ENCODE results near the gene PRPF40A. TPM values are rescaled to one million over a fixed set of nuclear protein-coding genes. Genes with fewer than 3 reads are reported as not detected.
A peak's percentile ranks its signal among the peaks of the same experiment; 100 is the strongest.
"Not testable (repeated sequence)": the region's sequence is repeated elsewhere in the genome, so short reads cannot be mapped to it uniquely, and the experiment has no call there.

The PRPF40A gene
- 50.1 TPM for polyA plus RNA-seq (2012; ENCODE audit: insufficient read depth, insufficient read length, low read depth)

GRCh38 chr2:152717228-152718075 lies at the start of gene PRPF40A:
Gene PRPF40A (minus strand): TSS chr2:152717461. CDS start chr2:152717439, 22 bp downstream.
- peak; percentile 94 for DNase-seq
- no peaks in the 10 kb centered on the region for H3K27me3 ChIP-seq
- no peak for TF ChIP-seq CTCF (IDR thresholded peaks at IDR 0.05; ENCODE audit: low read depth, low read length)
- H3K4me3 ChIP-seq (ENCODE audit: low read depth, low read length), result peak within 1 kb of the TSS; percentile 89
- no peaks in the 10 kb centered on the region for H3K4me1 ChIP-seq
- no peaks in the 10 kb centered on the region for H3K9me3 ChIP-seq
- peaks cover 11% of the 10 kb centered on the region; the same call in 1 of the 2 replicates for H3K36me3 ChIP-seq

GRCh38 chr2:152766928-152767327 lies 49.7 kb upstream of the PRPF40A start:
- no peak overlapping the region for H3K4me3 ChIP-seq (ENCODE audit: low read depth, low read length)
- H3K4me1 ChIP-seq, result no peaks in the 10 kb centered on the region
- no peak for TF ChIP-seq CTCF (IDR thresholded peaks at IDR 0.05; ENCODE audit: low read depth, low read length)
- no peaks in the 10 kb centered on the region for H3K27me3 ChIP-seq
- DNase-seq, result no peak
- no peaks in the 10 kb centered on the region for H3K36me3 ChIP-seq
- no peaks in the 10 kb centered on the region for H3K9me3 ChIP-seq

GRCh38 chr2:152763651-152764050 lies 46.4 kb upstream of the PRPF40A start:
- H3K4me3 ChIP-seq (ENCODE audit: low read depth, low read length), result no peak overlapping the region
- H3K4me1 ChIP-seq, result no peaks in the 10 kb centered on the region
- H3K9me3 ChIP-seq, result no peaks in the 10 kb centered on the region
- H3K36me3 ChIP-seq, result no peaks in the 10 kb centered on the region
- H3K27me3 ChIP-seq, result no peaks in the 10 kb centered on the region
- no peak for DNase-seq
- TF ChIP-seq CTCF (IDR thresholded peaks at IDR 0.05; ENCODE audit: low read depth, low read length), result no peak

- H3K27me3 ChIP-seq; H3K4me3 ChIP-seq (ENCODE audit: low read depth, low read length); H3K4me1 ChIP-seq; H3K9me3 ChIP-seq; H3K36me3 ChIP-seq; DNase-seq: not testable (repeated sequence)
These were observed 45.9 kb upstream of the PRPF40A start for GRCh38 chr2:152763208-152763607.

- H3K27me3 ChIP-seq, result no peaks in the 10 kb centered on the region
- no peak overlapping the region for H3K4me3 ChIP-seq (ENCODE audit: low read depth, low read length)
- no peaks in the 10 kb centered on the region for H3K36me3 ChIP-seq
- no peak for TF ChIP-seq CTCF (IDR thresholded peaks at IDR 0.05; ENCODE audit: low read depth, low read length)
- H3K4me1 ChIP-seq, result no peaks in the 10 kb centered on the region
- DNase-seq, result no peak
- H3K9me3 ChIP-seq, result no peaks in the 10 kb centered on the region
These were observed 44.9 kb upstream of the PRPF40A start for GRCh38 chr2:152762202-152762601.

GRCh38 chr2:152761214-152761613 lies 44.0 kb upstream of the PRPF40A start:
- Histone ChIP-seq H3K4me3 (ENCODE audit: low read depth, low read length) (no peak overlapping the region), H3K36me3 (no peaks in the 10 kb centered on the region), H3K9me3 (no peaks in the 10 kb centered on the region), H3K27me3 (no peaks in the 10 kb centered on the region), H3K4me1 (no peaks in the 10 kb centered on the region)
- TF ChIP-seq CTCF (IDR thresholded peaks at IDR 0.05; ENCODE audit: low read depth, low read length), result no peak
- no peak for DNase-seq
